MM.1S (cell line): ENCODE measurements around the gene TTLL11.

Experiments
- CTCF ChIP-seq: fragments of 300-600 bp; sonication (generic); IDR thresholded peaks from 2 replicates; pipeline ENCODE4 v1.5.1; 2016; ENCODE audit warnings: antibody characterized with exemption, low read length, mixed read lengths
- EZH2phosphoT487 ChIP-seq: fragments of 300-600 bp; sonication (generic); IDR thresholded peaks from 2 replicates; pipeline ENCODE4 v1.6.1; 2018; ENCODE audit warnings: antibody characterized with exemption, low read length

GRCh38 chr9:121807069-121807822, 285.9 kb downstream of the TTLL11 start:
- TF ChIP-seq CTCF (no peak), EZH2phosphoT487 (no peak)
